Right atrium auricular region (tissue), 2 donors: ENCODE results near the gene TMEM225B. TPM values are rescaled to one million over a fixed set of nuclear protein-coding genes. Genes with fewer than 3 reads are reported as not detected.

Source experiments
- DNase-seq: peaks from one replicate; pipeline ENCODE4 v3.0.0-alpha.2; 2019; ENCODE audit warnings: low spot score
- H3K27ac ChIP-seq, 2 donors: fragments of 200-600 bp; sonication (generic); 1 replicate in 1 of 2; 2 replicates in 1 of 2; pipeline ENCODE4 v1.5.1; 2016 to 2019
- H3K27me3 ChIP-seq, 2 donors: fragments of 200-600 bp; sonication (generic); one replicate each; pipeline versions ENCODE4 v1.5.1 to v1.6.0; 2017 to 2019
- H3K36me3 ChIP-seq: fragments of 200-600 bp; sonication (generic); one replicate; pipeline ENCODE4 v1.5.1; 2016
- H3K4me1 ChIP-seq, 2 donors: fragments of 200-600 bp; sonication (generic); one replicate each; pipeline versions ENCODE4 v1.5.1 to v1.6.0; 2017 to 2019
- H3K4me3 ChIP-seq, 2 donors: fragments of 200-600 bp; sonication (generic); 1 replicate in 1 of 2; 2 replicates in 1 of 2; pipeline ENCODE4 v1.5.1; 2017 to 2019; ENCODE audit warnings: mild to moderate bottlenecking in 1 of 2, moderate library complexity in 1 of 2
- H3K9me3 ChIP-seq, 2 donors: fragments of 200-600 bp; sonication (generic); one replicate each; pipeline ENCODE4 v1.5.1; 2019
- total RNA-seq, 2 donors: library from RNA; depleted of rRNA; stranded (reverse); fragments of >200 nt; gene quantifications; one replicate each; pipeline ENCODE4 v1.1.0, GENCODE V29; 2016
- TF ChIP-seq, protein P1 (sequence below), 2 donors: fragments of 200-600 bp; sonication (generic); IDR thresholded peaks; one replicate each; pipeline ENCODE4 v1.5.1; 2019; ENCODE audit warnings: antibody characterized with exemption in 2 of 2

TMEM225B gene
- total RNA-seq, 2 donors from 2014 or later, result not detected

GRCh38 chr7:99638731-99639130, 40.7 kb downstream of the TMEM225B start:
- H3K36me3 ChIP-seq, result no peaks in the 10 kb centered on the region
- H3K4me3 ChIP-seq, result no peak overlapping the region
- no peak overlapping the region for H3K27ac ChIP-seq
- TF ChIP-seq, protein P1, sequence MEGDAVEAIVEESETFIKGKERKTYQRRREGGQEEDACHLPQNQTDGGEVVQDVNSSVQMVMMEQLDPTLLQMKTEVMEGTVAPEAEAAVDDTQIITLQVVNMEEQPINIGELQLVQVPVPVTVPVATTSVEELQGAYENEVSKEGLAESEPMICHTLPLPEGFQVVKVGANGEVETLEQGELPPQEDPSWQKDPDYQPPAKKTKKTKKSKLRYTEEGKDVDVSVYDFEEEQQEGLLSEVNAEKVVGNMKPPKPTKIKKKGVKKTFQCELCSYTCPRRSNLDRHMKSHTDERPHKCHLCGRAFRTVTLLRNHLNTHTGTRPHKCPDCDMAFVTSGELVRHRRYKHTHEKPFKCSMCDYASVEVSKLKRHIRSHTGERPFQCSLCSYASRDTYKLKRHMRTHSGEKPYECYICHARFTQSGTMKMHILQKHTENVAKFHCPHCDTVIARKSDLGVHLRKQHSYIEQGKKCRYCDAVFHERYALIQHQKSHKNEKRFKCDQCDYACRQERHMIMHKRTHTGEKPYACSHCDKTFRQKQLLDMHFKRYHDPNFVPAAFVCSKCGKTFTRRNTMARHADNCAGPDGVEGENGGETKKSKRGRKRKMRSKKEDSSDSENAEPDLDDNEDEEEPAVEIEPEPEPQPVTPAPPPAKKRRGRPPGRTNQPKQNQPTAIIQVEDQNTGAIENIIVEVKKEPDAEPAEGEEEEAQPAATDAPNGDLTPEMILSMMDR (IDR thresholded peaks at IDR 0.05), result no peak
- H3K9me3 ChIP-seq, result no peaks in the 10 kb centered on the region
- H3K27me3 ChIP-seq, result no peaks in the 10 kb centered on the region
- H3K4me1 ChIP-seq, result no peaks in the 10 kb centered on the region
- DNase-seq, result no peak

GRCh38 chr7:99639267-99639666, 41.2 kb downstream of the TMEM225B start:
- TF ChIP-seq, protein P1 (IDR thresholded peaks at IDR 0.05), result no peak
- Histone ChIP-seq H3K4me3 (no peak overlapping the region), H3K36me3 (no peaks in the 10 kb centered on the region), H3K4me1 (no peaks in the 10 kb centered on the region), H3K27me3 (no peaks in the 10 kb centered on the region), H3K9me3 (no peaks in the 10 kb centered on the region), H3K27ac (no peak overlapping the region)
- DNase-seq, result no peak

DNA sequence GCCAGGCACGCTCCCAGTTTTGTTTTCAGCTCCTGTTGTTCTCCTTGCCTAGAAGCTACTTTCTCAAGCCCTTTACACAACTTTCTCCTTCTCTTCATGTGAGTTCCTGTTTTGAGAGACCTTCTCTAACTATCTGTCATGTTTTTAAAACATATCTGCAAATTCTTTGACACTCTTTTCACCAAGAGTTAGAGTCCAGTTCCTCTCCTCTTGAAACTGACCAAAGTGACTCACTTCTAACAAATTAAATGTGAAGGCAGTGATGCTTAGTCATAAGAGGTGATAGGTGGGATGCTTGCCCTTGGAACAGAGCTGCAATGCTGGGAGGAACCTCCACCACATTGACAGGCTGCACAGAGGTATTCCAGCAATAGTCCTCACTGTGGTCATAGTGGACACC, 44.0 kb downstream of the TMEM225B start:
- Histone ChIP-seq H3K4me1 (no peaks in the 10 kb centered on the region), H3K27me3 (no peaks in the 10 kb centered on the region), H3K9me3 (no peaks in the 10 kb centered on the region), H3K4me3 (no peak overlapping the region), H3K27ac (no peak overlapping the region), H3K36me3 (peaks cover 5% of the 10 kb centered on the region)
- TF ChIP-seq, protein P1 (IDR thresholded peaks at IDR 0.05), result no peak
- DNase-seq, result no peak

GRCh38 chr7:99643464-99643863, 45.4 kb downstream of the TMEM225B start:
- no peak for DNase-seq
- H3K36me3 ChIP-seq, result peaks cover 5% of the 10 kb centered on the region
- no peaks in the 10 kb centered on the region for H3K27me3 ChIP-seq
- no peak overlapping the region for H3K4me3 ChIP-seq
- no peaks in the 10 kb centered on the region for H3K4me1 ChIP-seq
- no peak overlapping the region for H3K27ac ChIP-seq
- TF ChIP-seq, protein P1 (IDR thresholded peaks at IDR 0.05), result no peak
- H3K9me3 ChIP-seq, result no peaks in the 10 kb centered on the region

DNA sequence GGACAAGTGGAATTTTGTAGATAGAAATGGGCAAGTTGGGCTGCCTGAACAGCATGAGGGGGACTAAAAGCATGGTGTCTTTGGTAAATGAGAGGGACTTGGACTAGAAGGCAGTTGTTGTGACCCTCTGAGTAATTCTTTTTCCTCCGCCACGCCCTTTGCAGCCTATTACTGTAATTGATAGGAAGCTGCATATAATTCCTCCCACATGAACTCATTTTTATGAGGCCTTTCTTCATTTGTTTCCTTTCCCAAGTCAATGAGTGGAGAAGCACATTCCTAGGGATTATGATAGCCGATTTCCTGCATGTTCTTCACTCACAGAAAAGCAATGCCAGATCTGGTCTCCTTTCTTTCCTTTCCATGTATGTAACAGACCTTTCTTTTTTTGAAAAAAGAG, 46.4 kb downstream of the TMEM225B start:
- Histone ChIP-seq H3K27ac (no peak overlapping the region), H3K9me3 (no peaks in the 10 kb centered on the region), H3K4me3 (no peak overlapping the region), H3K4me1 (no peaks in the 10 kb centered on the region), H3K27me3 (no peaks in the 10 kb centered on the region), H3K36me3 (peaks cover 5% of the 10 kb centered on the region)
- no peak for DNase-seq
- TF ChIP-seq, protein P1 (IDR thresholded peaks at IDR 0.05), result no peak

GRCh38 chr7:99645590-99645989, 47.5 kb downstream of the TMEM225B start:
- Histone ChIP-seq H3K9me3 (no peaks in the 10 kb centered on the region), H3K27me3 (no peaks in the 10 kb centered on the region), H3K4me1 (no peaks in the 10 kb centered on the region), H3K4me3 (no peak overlapping the region), H3K27ac (no peak overlapping the region), H3K36me3 (peaks cover 5% of the 10 kb centered on the region)
- TF ChIP-seq, protein P1 (IDR thresholded peaks at IDR 0.05), result no peak
- no peak for DNase-seq
